Coronary artery (tissue), 2 donors: ENCODE data around the gene TOX2.

Source experiments
- DNase-seq: peaks from one replicate; pipeline ENCODE4 v3.0.0-alpha.2; 2017; ENCODE audit warnings: low spot score
- H3K27ac ChIP-seq, 2 donors: fragments of 200-600 bp; sonication (generic); one replicate each; pipeline ENCODE4 v1.5.1; 2016 to 2019
- H3K4me3 ChIP-seq: fragments of 200-600 bp; sonication (generic); 2 replicates; pipeline ENCODE4 v1.5.1; 2016; ENCODE audit warnings: mild to moderate bottlenecking, moderate library complexity
- CTCF ChIP-seq: fragments of 200-600 bp; sonication (generic); IDR thresholded peaks from one replicate; pipeline ENCODE4 v1.5.1; 2019; ENCODE audit warnings: antibody characterized with exemption

Gene TOX2

DNA sequence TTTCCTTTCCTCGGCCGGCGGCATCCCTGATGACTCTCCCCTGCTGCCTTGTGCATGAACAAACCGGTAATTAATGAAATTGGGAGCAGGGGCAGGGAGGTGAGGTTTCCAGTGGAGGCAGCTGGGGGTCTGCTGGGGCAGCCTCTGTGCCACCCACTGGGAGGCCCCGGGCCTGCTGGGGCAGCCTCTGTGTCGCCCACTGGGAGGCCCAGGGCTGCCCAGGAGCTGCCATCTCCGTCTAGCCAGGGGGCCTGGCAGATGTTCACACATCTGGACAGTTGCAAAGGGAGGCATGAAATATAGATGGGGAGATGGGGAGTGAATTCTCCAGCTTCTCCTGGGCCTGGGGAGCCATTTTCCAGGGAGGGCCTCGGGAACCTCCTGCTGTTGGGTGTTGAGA lies 33.8 kb downstream of the TOX2 start:
- Histone ChIP-seq H3K27ac (no peak overlapping the region), H3K4me3 (no peak overlapping the region)
- DNase-seq = no peak
- no peak for TF ChIP-seq CTCF

DNA sequence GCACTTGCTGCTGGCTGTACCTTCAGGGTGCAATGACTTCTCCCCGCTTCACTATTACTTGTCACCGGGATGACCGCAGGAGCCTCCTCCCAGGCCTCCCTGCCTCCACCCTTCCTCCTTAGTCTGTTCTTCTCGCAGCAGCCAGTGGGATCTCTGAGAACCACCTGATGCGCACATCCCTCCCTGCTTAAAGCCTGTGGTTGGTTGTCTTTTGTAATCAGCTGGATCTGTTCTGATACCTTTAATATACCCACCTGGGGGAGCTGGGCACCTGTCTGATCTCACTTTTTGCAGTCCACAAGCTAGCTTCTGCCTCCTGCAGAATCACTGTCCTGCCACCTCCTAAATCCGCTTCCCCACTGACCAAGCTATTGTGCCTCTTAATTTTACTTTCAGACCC lies 34.6 kb downstream of the TOX2 start:
- H3K4me3 ChIP-seq = no peak overlapping the region
- no peak overlapping the region for H3K27ac ChIP-seq
- no peak for DNase-seq
- TF ChIP-seq CTCF = no peak

- no peak for TF ChIP-seq CTCF
- Histone ChIP-seq H3K27ac (no peak overlapping the region), H3K4me3 (no peak overlapping the region)
- DNase-seq = no peak
These were observed 35.3 kb downstream of the TOX2 start for GRCh38 chr20:43949741-43950618.

DNA sequence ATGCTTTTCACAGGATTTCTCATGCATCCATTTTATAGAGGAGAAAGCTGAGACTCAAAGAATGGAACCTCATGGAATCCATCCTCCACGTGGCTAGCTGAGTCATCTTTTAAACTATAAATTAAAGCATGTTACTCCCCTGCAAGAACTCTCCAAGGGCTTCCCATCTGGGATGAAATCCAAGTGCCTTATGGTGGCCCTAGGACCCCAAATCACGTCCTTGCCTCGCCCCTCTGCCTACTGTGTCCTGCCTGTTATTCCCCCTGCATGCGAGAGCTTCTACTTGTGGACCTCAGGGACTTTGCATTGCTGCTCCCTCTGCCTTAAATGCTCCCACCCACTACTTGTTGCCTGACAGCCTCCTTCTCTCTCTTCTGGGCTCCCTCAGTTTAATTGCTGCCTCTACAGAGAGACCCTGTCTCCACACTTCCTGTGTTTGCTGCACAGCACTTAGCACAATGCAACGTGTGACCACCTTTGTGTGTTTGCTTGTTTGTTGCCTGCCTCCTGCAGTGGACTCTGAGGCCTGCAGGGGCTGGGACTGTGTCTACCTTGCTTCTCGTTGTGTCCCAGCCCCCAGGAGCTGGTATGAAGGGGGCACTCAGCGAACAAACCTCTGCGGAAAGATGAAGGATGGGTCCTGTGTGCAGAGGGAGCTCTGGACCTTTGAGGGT lies 39.4 kb downstream of the TOX2 start:
- Histone ChIP-seq H3K4me3 (no peak overlapping the region), H3K27ac (no peak overlapping the region)
- DNase-seq = no peak
- TF ChIP-seq CTCF = no peak

DNA sequence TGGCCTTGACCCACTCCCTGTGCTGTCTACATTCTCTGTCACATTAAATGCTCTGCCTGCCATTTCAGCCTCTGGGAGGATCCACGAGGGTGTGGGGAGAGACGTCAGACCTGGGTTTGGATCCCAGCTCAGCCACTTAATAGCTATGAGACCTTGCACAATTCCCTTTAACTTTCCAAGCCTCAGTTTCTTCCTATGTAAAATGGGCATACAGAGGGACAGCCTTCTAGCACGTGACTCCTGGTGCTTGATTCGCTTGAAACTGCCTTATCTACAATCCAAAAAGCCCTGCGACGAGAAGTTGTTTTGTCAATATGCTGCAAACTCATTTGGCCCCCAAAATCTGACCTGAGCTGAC lies 40.0 kb downstream of the TOX2 start:
- Histone ChIP-seq H3K27ac (no peak overlapping the region), H3K4me3 (no peak overlapping the region)
- TF ChIP-seq CTCF = no peak
- no peak for DNase-seq

GRCh38 chr20:43955062-43955749 lies 40.6 kb downstream of the TOX2 start:
- no peak for TF ChIP-seq CTCF
- Histone ChIP-seq H3K27ac (no peak overlapping the region), H3K4me3 (no peak overlapping the region)
- no peak for DNase-seq
